Dedifferentiated amniotic fluid mesenchymal stem cell (primary cell): Measurements from ENCODE around the gene PSMG3.
"Not testable (repeated sequence)": the region's sequence is repeated elsewhere in the genome, so short reads cannot be mapped to it uniquely, and the experiment has no call there.

Experiments
- DNase-seq: peaks from one replicate; pipeline ENCODE4 v3.0.0-alpha.2; 2016; ENCODE audit errors: extremely low spot score

PSMG3 gene

DNA sequence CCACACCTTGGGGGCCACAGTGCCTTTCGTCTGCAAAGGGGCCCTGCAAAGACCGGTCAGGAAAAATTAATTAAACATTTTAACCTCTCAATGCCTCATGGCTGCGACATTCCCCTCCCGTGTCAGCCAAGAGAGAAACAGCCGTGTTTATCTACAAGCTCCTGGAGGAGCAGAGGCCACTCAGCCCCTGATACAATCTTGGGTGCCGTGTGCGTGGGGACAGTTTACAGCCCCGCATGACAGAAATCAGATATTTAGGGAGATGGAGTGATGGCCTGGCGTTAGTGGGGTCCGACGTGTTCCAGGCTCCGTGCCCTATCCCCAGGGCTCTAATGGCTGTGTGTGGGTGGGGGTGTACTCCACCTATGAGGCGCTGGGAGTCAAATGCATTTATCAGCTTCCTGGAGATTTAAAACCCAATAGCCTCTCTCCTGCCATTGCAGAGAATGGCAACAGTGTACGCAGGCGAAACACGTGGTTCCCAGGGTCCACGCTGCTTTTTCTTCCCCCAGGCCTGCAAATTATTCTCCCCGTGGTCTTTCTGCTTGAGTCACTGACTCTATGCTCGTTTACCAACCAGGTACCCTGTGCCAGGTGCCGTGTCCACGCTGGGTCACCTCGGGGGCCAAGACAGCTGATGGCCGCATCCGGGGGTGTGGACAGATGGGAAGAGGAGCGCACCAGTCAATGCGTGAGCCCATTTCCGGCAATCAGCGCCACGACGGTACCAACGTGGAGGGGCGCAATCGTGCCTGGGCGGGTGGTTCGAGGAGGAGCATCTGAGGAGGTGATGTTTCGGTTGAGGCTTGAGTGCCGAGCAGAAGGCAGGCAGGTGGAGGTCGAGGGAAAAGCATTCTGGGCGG, 26.6 kb upstream of the PSMG3 start:
- no peak for DNase-seq

DNA sequence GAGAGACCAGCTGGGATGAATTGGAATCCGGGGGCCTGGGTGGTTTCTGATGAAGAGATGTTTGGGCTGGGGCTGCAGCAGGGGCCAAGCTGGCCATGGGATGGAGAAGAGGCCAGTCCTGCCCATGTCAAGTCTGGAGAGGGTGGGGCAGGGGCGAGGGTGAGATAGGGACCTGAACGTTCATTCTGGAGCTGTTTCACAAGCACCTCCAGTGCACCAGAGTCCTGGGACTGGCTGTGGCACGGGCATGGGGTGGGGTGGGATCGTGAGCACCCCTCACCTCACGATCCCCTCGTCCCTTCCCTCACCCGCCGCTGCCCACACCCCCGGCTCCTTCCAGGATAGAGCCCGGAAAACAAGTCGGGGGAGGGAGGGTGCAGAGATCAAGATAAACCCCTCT, 25.8 kb upstream of the PSMG3 start:
- no peak for DNase-seq

DNA sequence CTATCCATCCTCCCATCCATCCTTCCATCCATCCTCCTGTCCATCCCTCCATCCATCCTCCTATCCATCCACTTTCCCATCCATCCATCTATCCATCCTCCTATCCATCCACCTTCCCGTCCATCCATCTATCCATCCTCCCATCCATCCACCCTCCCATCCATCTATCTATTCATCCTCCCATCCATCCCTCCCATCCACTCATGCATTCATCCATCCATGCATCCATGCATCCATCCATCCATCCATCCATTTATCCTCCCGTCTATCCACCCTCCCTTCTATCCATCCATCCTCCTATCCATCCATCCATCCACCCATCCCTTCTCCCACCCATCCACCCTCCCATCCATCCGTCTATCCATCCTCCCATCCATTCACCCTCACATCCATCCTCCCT, 25.2 kb upstream of the PSMG3 start:
- DNase-seq: no peak

DNA sequence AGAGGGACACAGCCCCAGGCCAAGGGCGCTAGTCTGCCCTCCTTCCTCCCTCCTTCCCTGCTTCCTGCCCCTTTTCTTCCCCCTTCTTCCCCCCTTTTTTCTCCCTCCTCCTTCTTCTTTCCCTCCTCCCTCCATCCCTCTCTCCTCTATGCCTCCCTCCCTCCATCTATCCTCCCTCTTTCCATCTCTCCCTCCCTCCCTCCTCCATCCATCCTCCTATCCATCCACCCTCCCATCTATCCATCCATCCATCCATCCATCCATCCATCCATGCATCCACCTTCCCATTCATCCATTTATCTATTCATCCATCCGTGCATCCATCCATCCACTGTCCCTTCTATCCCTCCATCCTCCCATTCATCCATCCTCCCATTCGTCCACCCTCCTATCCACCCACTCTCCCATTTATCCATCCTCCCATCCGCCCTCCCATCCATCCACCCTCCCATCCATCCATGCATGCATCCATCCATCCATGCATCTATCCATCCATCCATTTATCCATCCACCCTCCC, 24.1 kb upstream of the PSMG3 start:
- DNase-seq: no peak

DNA sequence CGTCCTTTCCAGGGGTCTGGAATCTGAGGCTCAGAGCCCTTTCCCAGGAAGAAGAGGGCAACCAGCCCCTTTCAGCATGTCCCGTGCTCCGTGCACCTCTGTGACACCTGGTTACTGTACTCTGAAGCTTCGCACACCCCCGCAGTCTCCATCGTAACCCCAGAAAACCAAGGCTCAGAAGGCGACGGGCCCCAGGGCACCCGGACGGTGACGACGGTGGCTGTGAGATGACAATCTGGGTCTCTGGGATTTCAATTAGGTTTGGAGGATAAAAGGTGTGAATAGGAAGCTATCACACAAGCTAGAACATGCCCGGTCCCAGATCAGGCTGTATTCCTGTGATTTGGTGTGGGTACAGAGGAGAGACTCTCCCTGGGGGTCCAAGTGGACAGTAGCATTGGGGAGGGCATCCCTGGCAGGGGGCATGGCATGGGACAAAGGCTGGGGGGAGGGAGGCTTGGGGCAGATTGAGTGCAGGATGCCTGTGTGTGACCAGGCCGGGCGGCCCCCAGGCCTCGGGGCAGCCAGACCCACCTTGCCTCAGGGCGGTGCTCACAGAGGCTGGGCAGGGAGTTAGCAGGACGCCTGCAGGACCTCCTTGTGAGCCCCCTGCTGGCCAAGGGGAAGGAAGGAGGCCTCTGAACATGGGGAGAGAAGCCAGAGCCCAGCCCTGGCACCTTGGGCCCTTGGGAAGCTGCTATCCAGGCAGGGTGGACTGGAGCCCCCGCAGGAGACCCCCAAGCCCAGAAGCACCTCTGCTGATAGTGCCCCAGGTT, 23.4 kb upstream of the PSMG3 start:
- no peak for DNase-seq

DNA sequence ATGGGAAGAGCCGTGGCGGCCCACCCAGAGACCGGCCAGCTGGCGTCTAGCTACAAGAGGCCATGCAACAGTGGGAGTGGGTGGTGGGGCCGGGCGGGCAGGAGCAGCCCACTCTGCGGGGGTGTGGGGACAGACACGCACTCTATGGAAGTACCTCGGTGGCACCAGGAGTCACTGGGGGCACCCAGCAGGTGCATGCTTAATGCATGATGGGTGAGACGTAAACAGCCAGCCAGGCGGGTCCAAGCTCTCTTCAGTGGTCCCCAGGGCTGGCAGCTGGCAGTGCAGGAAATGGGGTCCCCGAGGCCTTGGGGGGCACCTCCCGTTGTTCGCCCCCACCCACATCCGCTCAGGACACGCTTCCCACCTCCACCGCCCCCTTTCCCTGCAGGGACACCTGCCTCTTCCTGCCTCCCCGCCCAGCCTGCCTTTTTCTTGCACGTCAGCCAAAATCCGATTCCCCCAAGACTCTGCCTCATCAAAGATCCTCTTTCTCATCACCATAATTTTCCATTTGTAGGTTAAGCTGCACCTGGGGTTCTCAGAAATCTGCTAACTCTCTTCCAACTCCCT, 22.6 kb upstream of the PSMG3 start:
- no peak for DNase-seq

DNA sequence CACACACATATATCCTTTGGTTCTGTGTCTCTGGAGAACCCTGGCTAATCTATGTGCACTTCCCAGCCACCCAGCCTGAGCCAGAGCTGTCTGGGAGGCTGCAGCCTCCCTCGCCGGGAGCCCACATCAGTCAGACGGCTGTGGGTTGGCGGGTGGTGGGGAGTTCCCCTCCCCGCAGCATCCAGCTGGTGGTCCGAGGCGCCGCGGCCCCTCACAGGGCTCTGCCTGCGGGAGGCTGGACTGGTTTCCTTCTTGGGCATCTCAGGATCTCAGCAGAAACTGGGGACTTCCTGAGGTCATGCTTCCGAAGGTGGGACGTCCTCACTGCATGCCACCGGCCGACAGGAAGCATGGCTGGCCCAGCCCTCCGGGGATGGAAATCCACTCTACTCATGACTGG, 22.0 kb upstream of the PSMG3 start:
- no peak for DNase-seq

DNA sequence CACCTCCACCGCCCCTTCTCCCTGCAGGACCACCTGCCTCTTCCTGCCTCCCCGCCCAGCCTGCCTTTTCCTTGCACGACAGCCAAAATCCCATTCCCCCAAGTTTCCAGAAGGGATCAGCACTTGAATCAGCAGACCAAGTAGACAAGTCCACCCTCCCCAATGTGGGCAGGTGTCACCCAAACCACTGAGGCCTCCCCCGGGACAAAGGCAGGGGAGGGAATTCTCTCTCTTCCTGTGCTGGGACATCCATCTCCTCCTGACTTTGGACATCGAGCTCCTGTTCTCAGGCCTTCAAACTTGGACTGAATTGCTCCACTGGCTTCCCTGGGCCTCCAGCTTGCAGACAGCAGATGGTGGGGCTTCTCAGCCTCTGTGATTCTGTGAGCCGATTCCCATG, 21.6 kb upstream of the PSMG3 start:
- no peak for DNase-seq

DNA sequence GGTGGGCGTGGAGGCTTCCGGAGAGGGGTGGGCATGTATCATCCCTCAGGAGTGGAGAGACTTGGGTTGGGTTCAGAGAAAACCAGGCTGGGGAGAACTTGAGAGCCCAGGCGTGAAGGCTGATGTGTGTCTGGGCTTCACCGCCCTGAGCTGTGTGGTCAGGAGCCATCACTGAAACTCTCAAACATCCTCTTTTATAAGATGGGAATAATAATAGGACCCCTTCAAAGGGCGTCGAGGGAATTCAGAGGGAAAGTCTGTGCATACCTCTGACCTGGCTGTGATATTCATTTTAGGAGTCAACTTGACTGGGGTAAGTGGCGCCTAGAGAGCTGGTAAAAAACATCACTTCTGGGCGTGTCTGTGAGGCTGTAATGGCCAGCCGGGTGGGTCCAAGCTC, 21.1 kb upstream of the PSMG3 start:
- DNase-seq: no peak

DNA sequence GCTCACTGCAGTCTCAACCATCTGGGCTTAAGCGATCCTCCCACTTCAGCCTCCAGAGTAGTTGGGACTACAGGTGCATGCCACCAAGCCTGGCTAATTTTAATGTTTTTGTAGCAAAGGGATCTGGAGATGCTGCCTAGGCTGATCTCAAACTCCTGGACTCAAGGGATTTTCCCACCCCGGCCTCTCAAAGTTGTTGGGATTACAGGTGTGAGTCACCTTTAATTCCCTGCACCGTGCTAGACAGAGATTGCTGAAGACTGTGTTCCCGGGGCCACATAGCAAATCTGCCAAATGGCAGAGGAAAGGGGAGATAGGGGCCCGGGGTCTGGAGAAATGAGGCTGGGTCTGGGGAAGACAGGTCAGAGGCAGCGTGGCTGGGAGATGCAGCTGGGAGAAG, 20.6 kb upstream of the PSMG3 start:
- DNase-seq: no peak

DNA sequence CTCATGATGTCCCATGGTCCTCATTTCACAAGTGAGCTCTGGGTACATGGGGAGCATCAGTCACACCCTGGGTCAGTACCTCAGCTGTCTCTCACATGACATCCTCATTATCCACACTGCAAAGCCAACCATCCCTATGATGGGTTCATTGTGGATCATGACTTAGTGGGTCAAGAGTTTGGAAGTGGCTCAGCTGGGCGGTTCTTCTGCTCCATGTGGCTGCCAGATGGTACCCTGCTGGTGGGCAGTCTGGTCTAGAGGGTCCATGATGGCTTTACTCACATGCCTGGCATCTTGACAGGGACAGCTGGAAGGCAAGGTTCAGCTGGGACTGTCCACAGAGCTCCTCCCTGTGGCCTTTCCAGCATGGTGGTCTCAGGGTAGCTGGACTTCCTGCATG, 19.1 kb upstream of the PSMG3 start:
- DNase-seq: no peak

DNA sequence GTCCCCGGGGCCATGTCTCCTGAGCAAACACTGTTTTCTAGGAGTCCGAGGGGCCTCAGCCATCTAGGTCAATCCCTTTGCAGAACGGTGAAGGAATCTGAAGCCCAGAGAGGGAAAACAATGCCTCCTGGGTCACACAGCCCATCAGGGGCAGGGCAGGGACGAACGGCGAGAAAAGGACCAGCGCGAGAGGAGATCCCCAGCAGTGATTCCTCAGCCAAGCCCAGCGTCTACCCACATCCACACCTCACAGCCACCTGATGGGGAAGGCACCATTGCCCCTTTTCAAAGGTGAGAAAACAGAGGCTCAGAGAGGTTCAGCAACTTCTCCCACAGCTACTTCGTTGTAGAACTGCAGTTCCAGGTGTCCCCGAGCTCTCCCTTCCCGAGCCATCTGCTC, 17.9 kb upstream of the PSMG3 start:
- no peak for DNase-seq

DNA sequence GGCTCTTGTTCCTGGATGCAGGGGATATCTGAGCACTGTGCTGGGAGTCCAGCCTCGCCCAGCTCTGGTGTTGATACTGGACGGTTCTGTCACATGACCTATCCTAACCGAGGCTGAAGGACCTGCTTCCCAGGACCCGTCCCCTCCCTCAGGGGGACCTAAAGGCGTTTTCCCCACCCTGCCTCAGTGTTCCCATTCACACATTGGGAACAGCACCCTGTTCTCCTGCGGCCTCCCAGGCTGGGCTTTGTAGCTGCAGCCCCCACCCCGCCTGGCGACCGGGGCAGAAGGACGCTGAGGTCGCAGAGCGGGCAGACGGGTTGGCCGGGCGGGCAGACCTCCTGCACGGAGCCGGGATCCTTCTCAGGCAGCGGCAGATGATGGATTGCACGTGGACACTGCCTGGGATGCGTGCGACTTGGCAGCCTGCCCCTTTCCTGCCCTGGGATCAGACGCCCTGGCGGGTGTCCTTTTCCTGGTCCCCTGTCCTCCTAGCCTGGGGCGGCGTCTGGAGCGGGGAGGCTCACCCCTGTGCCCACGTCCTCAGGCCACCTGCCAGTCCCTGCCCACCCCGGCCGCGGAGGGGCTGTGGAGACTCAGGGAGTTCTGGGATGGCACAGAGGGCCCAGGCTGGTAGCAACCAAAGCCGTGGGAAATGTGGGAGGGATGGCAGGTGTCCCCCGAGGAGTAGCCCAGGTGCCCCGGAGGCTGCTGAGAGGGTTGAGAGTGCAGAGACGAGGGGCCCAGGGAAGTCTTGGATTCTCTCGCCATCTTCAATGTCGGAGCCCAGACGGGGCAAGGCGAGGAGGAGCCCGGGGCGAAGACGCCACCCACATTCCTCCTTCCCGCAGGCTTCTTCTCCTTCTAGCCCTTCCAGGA, 17.2 kb upstream of the PSMG3 start:
- no peak for DNase-seq

DNA sequence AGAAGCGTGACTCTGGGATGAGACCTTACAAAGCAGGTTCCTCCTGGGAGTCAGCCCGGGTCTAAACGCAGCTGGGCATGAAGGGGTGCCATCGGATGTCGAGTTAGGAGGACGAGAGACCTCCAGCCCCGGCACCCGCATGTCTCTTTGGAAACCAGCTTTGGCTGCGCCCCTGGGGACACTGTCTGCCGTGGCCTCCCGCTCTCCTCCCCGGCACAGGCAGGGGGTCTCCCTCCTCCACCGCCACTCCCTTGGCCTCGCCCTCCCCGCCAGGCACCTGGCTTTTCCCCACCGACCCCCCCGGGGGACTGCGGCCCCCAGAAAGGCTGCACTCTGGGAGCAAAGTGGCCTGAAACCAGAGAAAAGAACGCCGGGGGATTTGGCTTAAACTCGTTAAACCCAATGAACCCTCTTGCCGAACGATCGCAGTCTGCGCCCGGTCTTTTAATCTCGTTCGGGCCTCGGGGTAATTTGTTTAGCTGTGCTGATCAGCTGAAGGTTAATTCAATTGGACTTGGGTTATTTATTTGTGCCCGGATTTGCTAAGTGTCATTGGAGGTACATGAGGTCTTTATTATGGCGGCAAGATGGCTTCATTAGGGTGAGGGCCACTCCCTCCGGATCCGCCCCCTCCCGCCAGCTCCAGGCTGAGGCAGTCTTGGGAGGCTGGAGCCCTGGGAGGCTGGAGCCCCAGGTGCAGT, 16.4 kb upstream of the PSMG3 start:
- no peak for DNase-seq

DNA sequence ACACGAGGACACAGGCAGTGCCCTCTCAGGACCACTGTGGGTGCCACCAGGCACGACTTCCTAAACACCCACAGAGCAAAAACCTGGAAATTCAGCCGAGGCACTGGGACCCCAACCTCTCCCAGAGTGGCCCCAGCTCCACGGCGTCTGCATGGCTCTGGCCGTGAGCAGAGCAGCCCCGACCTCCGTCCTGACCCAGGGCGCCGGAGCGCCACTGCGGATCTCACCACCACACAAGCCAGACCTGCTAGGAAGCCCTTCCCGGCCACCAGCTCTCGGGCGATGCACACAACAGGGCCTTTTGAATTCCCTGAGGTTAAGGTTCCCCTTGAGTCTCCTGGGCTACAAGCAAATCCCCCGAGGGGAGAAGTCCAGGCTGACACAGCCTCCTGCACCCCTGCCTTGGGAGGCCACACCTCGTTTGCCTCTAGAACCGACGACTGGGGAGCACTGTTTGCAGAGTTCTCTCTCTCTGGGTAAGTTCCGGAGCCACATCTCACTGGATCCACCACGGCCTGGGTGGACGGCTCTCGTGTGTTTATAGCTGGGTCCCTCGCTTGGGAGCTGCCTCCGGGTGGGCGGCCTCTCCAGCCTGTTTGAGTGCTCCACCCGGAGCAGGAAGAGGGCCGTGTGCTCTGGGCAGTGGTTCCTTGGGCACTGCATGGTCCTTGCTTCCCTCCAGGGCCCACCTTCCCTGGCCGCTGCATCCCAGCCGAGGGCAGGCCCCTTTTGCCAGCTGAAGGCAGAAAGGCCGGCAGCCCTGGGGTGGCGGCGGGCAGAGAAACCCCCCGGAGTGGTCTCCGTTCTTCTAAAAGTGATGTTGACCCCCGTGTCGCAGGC, 15.5 kb upstream of the PSMG3 start:
- DNase-seq: no peak

DNA sequence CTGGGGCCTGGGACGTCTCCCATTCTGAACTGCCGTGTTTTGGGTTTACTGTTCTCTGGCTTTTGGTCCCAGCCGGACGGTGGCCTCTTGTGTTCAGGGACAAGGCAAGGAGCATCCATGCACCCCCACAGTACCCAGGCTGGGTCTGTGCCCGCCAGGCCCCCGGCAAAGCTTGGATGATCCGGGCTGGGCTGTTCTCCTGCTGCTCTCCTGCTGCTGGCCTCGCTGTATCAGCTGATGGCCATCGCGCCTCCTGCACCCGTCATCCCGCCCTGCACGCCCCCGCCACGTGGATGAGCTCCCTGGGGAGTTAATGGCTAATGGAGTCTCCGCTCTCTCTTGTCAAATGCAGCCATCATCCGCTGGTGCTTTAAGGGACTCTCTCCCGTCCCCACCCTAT, 14.9 kb upstream of the PSMG3 start:
- DNase-seq: no peak

DNA sequence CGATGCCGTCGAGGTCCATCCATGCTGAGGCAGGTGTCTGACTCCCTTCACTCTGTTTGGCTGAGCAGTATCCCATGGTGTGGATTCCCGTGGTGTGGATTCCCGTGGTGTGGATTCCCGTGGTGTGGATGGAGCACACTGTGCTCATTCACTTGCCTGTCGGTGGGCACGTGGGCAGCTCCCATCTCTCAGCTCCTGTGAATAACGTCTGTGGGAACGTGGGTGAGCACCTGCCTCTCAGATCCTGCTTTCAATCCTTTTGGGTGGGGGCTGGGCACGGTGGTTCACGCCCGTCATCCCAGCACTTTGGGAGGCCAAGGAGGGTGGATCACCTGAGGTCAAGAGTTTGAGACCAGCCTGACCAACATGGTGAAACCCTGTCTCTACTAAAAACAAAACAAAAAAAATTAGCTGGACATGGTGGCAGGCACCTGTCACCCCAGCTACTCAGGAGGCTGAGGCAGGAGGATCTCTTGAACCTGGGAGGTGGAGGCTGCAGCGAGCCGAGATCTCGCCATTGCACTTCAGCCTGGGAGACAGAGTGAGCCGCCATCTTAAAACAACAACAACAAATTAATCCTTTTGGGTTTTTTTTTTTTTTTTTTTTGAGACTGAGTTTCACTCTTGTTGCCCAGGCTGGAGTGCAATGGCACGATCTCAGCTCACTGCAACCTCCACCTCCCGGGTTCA, 13.6 kb upstream of the PSMG3 start:
- not testable (repeated sequence) for DNase-seq

DNA sequence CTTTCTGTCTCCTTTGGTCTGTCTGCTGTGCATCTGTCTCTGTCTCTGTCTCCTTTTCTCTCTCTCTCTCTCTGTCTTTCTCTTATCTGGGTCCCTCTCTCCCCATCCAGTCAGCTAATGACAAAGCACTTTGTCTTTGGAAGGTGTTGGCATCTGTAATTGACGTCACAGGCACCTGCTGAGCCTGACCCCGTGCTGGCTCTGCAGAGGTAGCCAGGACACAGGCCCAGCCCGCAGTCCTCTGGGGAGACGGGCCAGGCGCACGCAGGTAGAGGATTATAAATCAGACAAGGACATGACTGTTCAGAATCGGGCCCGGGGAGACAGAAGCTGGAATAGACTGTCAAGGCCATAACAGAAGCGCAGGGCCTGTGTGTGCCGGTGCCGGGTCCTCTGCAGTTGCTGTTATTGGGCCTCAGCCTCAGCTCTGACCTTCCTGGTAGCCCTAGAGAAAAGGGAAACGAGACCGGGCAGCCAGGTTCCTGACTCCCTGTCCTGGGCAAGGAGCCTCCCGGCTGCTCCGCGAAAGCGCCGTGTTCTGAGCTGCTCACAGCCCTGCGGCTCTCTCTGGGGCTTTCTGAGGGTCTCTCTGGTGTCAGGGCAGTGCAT, 10.7 kb upstream of the PSMG3 start:
- no peak for DNase-seq
